ENCODE measurements around the gene FFAR4. TPM values are rescaled to one million over a fixed set of nuclear protein-coding genes. Genes with fewer than 3 reads are reported as not detected.

The FFAR4 gene
- total and polyA plus RNA-seq, 5 donors = 0.11 to 0.49 (median 0.15) TPM

- Histone ChIP-seq H3K4me1 (ENCODE audit: control insufficient read depth, insufficient read depth, low read length) (no peaks in the 10 kb centered on the region), H3K4me3 (ENCODE audit: low read length) (no peak overlapping the region), H3K27ac (ENCODE audit: low read length) (no peak overlapping the region), H3K27me3 (ENCODE audit: control insufficient read depth, insufficient read depth) (no peaks in the 10 kb centered on the region), H3K9me3 (ENCODE audit: control insufficient read depth, low read length) (no peaks in the 10 kb centered on the region)
- intact Hi-C loops (cut with DNase I) = no loop called here
- ATAC-seq = no peak
- 83% methylated on average over 4 of the region's 4 CpGs for WGBS
- no peak for DNase-seq
Measured at GRCh38 chr10:93628858-93629257, 62.4 kb downstream of the FFAR4 start.

- intact Hi-C loops (cut with DNase I) = no loop called here
- WGBS = 59% methylated on average over 7 of the region's 7 CpGs
- ATAC-seq (no peak), DNase-seq (no peak)
- Histone ChIP-seq H3K9me3 (ENCODE audit: control insufficient read depth, low read length) (no peaks in the 10 kb centered on the region), H3K27me3 (ENCODE audit: control insufficient read depth, insufficient read depth) (no peaks in the 10 kb centered on the region), H3K27ac (ENCODE audit: low read length) (no peak overlapping the region), H3K4me3 (ENCODE audit: low read length) (no peak overlapping the region), H3K4me1 (ENCODE audit: control insufficient read depth, insufficient read depth, low read length) (no peaks in the 10 kb centered on the region)
Measured at GRCh38 chr10:93629647-93630305, 63.3 kb downstream of the FFAR4 start.

- no peak for DNase-seq
- Histone ChIP-seq H3K9me3 (ENCODE audit: control insufficient read depth, low read length) (no peaks in the 10 kb centered on the region), H3K27me3 (ENCODE audit: control insufficient read depth, insufficient read depth) (no peaks in the 10 kb centered on the region), H3K27ac (ENCODE audit: low read length) (no peak overlapping the region), H3K4me3 (ENCODE audit: low read length) (no peak overlapping the region), H3K4me1 (ENCODE audit: control insufficient read depth, insufficient read depth, low read length) (no peaks in the 10 kb centered on the region)
- 77% methylated on average over 15 of the region's 15 CpGs for WGBS
- no peak for ATAC-seq
- intact Hi-C loops (cut with DNase I) = no loop called here
Measured at GRCh38 chr10:93630625-93631557, 64.4 kb downstream of the FFAR4 start.

Other genes with a start within 250 kb of the FFAR4 start
- 10 to 100 TPM; 13.6 to 25.0 (median 16.2) TPM for gene MYOF, start 84.3 kb upstream of the FFAR4 start, total RNA-seq
- 5.5 TPM for gene MYOF, start 84.3 kb upstream of the FFAR4 start, polyA plus RNA-seq
- gene CEP55, start 70.1 kb upstream of the FFAR4 start, total RNA-seq = 1 to 10 TPM in 2 of 4 donors, under 1 TPM in 2; 0.19 to 1.6 (median 0.76) TPM
- 0.11 TPM for gene CEP55, start 70.1 kb upstream of the FFAR4 start, polyA plus RNA-seq
- 10 to 100 TPM in 1 of 4 donors, 1 to 10 TPM in 2, not detected in 1; 2.1 to 18.7 (median 2.6) TPM for gene RBP4, start 34.6 kb downstream of the FFAR4 start, total RNA-seq
- 43.4 TPM for gene RBP4, start 34.6 kb downstream of the FFAR4 start, polyA plus RNA-seq
- not detected for gene PDE6C, start 45.9 kb downstream of the FFAR4 start, total RNA-seq
- not detected for gene PDE6C, start 45.9 kb downstream of the FFAR4 start, polyA plus RNA-seq
- 10 to 100 TPM; 16.1 to 28.0 (median 21.2) TPM for gene FRA10AC1, start 135.9 kb downstream of the FFAR4 start, total RNA-seq
- 17.6 TPM for gene FRA10AC1, start 135.9 kb downstream of the FFAR4 start, polyA plus RNA-seq
- under 1 TPM in 3 of 4 donors, not detected in 1; 0.21 to 0.57 (median 0.45) TPM for gene LGI1, start 191.3 kb downstream of the FFAR4 start, total RNA-seq
- gene LGI1, start 191.3 kb downstream of the FFAR4 start, polyA plus RNA-seq = 0.68 TPM